HepG2 (cell line): ENCODE data around the gene SAMD4B. TPM values are rescaled to one million over a fixed set of nuclear protein-coding genes. Genes with fewer than 3 reads are reported as not detected.

ENCODE experiments used
- ATAC-seq: fragments of 200-7000 bp; cut with Tn5 transposase; 3 replicates; pipeline ENCODE4 v1.9.1; 2020; ENCODE audit warnings: mild to moderate bottlenecking, moderate library complexity
- BruUV-seq: library from RNA; stranded (reverse); fragments of 400-500 nt; replicated peaks from 2 replicates; lab custom pipeline; 2021; lab: Mats Ljungman, UMichigan
- CTCF ChIA-PET: fragments of 300-600 bp; formaldehyde crosslinking; extraction: SDS; loops from one replicate; lab custom pipeline; 2021; ENCODE audit warnings: low total read pairs, inconsistent platforms, low intra/inter-chr PET ratio; lab: Yijun Ruan, JAX
- POLR2A ChIA-PET: fragments of 350-600 bp; sonication (Branson Sonifier 250); formaldehyde crosslinking; loops from one replicate; lab custom pipeline; 2020; ENCODE audit warnings: antibody characterized with exemption, inconsistent platforms; lab: Yijun Ruan, JAX
- DNase-seq: peaks from one replicate; pipeline ENCODE4 v3.0.0-alpha.2; 2015; ENCODE audit warnings: low spot score
- FAIRE-seq: peaks from 3 replicates; lab custom pipeline; 2011; peaks lifted over from hg19 to GRCh38; lab: Jason Lieb, UNC
- H2AFZ ChIP-seq: one replicate; pipeline ENCODE4 v1.6.1; 2011; ENCODE audit warnings: low read length, inconsistent platforms
- H3K27ac ChIP-seq: fragments of 300-600 bp; 3 replicates; pipeline ENCODE4 v1.8.0; 2011; ENCODE audit warnings: mixed run types, mild to moderate bottlenecking, mixed read lengths, low read length, inconsistent platforms; ENCODE audit not compliant: insufficient read depth; ENCODE audit errors: extremely low read length
- H3K27me3 ChIP-seq, 2 experiments: fragments of 200-600 bp in 1 of 2; 2 replicates in 1 of 2; 3 replicates in 1 of 2; pipeline versions ENCODE4 v1.6.0 to v1.8.0; 2011; ENCODE audit warnings: low read length in 2 of 2, mild to moderate bottlenecking in 2 of 2, moderate library complexity in 2 of 2, inconsistent platforms in 1 of 2; ENCODE audit not compliant: insufficient read depth in 2 of 2, control insufficient read depth in 1 of 2
- H3K36me3 ChIP-seq, 2 experiments: fragments of 200-600 bp in 1 of 2; replicated peaks in 1 of 2; 2 replicates in 1 of 2; 3 replicates in 1 of 2; pipeline versions ENCODE4 v1.5.1 to v1.8.0; 2011; ENCODE audit warnings: low read length in 2 of 2, inconsistent platforms in 1 of 2; ENCODE audit not compliant: insufficient read depth in 2 of 2, control insufficient read depth in 1 of 2
- H3K4me1 ChIP-seq: 2 replicates; pipeline ENCODE4 v1.5.1; 2012; ENCODE audit warnings: low read length, inconsistent platforms; ENCODE audit not compliant: insufficient read depth
- H3K4me2 ChIP-seq: 2 replicates; pipeline ENCODE4 v1.6.0; 2011; ENCODE audit warnings: low read depth, low read length, inconsistent platforms
- H3K4me3 ChIP-seq, 3 experiments: fragments of 200-600 bp in 1 of 3; sonication (generic), shearing (Covaris generic) in 1 of 3; replicated peaks in 1 of 3; 2 replicates each; pipeline ENCODE4 v1.5.1; 2011 to 2016; ENCODE audit warnings: low read length in 3 of 3, inconsistent platforms in 2 of 3, low read depth in 2 of 3, mild to moderate bottlenecking in 2 of 3, control low read depth in 1 of 3, mixed read lengths in 1 of 3; ENCODE audit not compliant: insufficient read depth in 1 of 3
- H3K79me2 ChIP-seq: one replicate; pipeline ENCODE4 v1.6.1; 2011; ENCODE audit warnings: low read length, inconsistent platforms; ENCODE audit not compliant: insufficient read depth
- H3K9ac ChIP-seq: 2 replicates; pipeline ENCODE4 v1.6.0; 2011; ENCODE audit warnings: mild to moderate bottlenecking, low read depth, low read length, inconsistent platforms; ENCODE audit not compliant: insufficient read depth
- H3K9me3 ChIP-seq: 2 replicates; pipeline ENCODE4 v1.5.1; 2012; ENCODE audit warnings: mild to moderate bottlenecking, low read length
- H4K20me1 ChIP-seq: 2 replicates; pipeline ENCODE4 v1.6.0; 2011; ENCODE audit warnings: inconsistent platforms, mild to moderate bottlenecking, low read length, moderate library complexity; ENCODE audit not compliant: insufficient read depth
- BHLHE40 ChIP-seq: IDR thresholded peaks from 2 replicates; pipeline ENCODE4 v1.6.1; 2011; ENCODE audit warnings: low read length, improper control_type of control experiment
- HNRNPK ChIP-seq: fragments of 200-400 bp; formaldehyde crosslinking; IDR thresholded peaks from 2 replicates; pipeline ENCODE4 v1.6.1; 2018; ENCODE audit warnings: low read length, low read depth, moderate library complexity, mild to moderate bottlenecking; ENCODE audit not compliant: poor library complexity, severe bottlenecking
- HOXA5 ChIP-seq: sonication (generic); formaldehyde crosslinking; IDR thresholded peaks from 2 replicates; pipeline ENCODE4 v1.4.0; 2020; ENCODE audit warnings: missing genetic modification reagents
- PLRG1 ChIP-seq: fragments of 450-650 bp; conservative IDR thresholded peaks from 2 replicates; pipeline ENCODE4 v1.6.1; 2016
- ZNF780A ChIP-seq: sonication (generic); formaldehyde crosslinking; IDR thresholded peaks from 2 replicates; pipeline ENCODE4 v1.8.0; 2022; ENCODE audit warnings: mild to moderate bottlenecking, missing genetic modification reagents, moderate library complexity
- WGBS: methylation state at CpG from one replicate; pipeline ENCODE4 v1.1.6; 2017; ENCODE audit warnings: low lambda C conversion rate; 5-methylcytosine and 5-hydroxymethylcytosine counted together
- in situ Hi-C: cut with HindIII; loops from 2 replicates; pipeline ENCODE4 v1.10.0; 2017; ENCODE audit warnings: low pct_unique_long_range_greater_than_20kb; ENCODE audit not compliant: extremely low pct_ligation_motif_present
- intact Hi-C: fragments of 100-400 bp; cut with micrococcal nuclease; formaldehyde crosslinking; loops from one replicate; pipeline ENCODE4 v1.10.0; 2022; ENCODE audit not compliant: unreplicated experiment
- polyA plus RNA-seq, 8 experiments: library from polyadenylated mRNA; depleted of rRNA in 3 of 8; stranded (reverse) in 7 of 8; unstranded in 1 of 8; fragments of >200 nt; fragmentation: Illumina TruSeq in 4 of 8; extraction: Trizol in 4 of 8; gene quantifications; 2 replicates each; pipeline versions ENCODE4 v1.2.1 to v1.2.3, GENCODE V29; 2011 to 2016; ENCODE audit warnings: low read depth in 4 of 8, missing spikeins in 1 of 8, mixed read lengths in 1 of 8; ENCODE audit not compliant: insufficient read depth in 1 of 8
- total RNA-seq, 5 experiments: library from RNA; depleted of rRNA; stranded (reverse); fragments of >200 nt; fragmentation: Illumina TruSeq; extraction: Trizol; gene quantifications; 2 replicates each; pipeline ENCODE4 v1.2.3, GENCODE V29; 2016; ENCODE audit warnings: low read depth in 1 of 5
- TF ChIP-seq, protein P1 (sequence below): IDR thresholded peaks from 2 replicates; pipeline ENCODE4 v1.4.0; 2020; ENCODE audit warnings: mild to moderate bottlenecking, missing genetic modification reagents

The SAMD4B gene
- total and polyA plus RNA-seq, 2 of the 13 experiments (the other 11 are each of a cell fraction or from before 2014, with no cell fraction given) = 26.0 to 31.8 TPM

DNA sequence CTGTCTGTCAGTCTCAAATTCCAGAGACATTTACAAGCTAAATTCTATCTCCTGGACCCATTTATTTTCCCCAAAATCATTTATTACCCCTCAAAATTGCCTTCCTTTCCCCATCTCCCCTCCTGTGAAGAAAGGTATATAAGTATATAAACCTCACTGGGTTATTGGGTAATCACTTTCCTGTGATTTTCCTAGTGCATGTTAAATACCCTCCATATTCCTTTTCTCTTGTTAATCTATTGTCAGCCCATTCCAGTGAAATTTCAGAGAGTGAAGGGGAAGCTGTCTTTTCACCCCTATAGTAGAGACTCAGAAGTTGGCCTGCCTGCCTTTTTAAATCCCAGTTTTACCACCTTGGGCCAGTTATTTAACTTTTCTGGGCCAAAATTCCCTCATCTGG lies 36.1 kb upstream of the SAMD4B start (continued):
- TF ChIP-seq, protein P1, sequence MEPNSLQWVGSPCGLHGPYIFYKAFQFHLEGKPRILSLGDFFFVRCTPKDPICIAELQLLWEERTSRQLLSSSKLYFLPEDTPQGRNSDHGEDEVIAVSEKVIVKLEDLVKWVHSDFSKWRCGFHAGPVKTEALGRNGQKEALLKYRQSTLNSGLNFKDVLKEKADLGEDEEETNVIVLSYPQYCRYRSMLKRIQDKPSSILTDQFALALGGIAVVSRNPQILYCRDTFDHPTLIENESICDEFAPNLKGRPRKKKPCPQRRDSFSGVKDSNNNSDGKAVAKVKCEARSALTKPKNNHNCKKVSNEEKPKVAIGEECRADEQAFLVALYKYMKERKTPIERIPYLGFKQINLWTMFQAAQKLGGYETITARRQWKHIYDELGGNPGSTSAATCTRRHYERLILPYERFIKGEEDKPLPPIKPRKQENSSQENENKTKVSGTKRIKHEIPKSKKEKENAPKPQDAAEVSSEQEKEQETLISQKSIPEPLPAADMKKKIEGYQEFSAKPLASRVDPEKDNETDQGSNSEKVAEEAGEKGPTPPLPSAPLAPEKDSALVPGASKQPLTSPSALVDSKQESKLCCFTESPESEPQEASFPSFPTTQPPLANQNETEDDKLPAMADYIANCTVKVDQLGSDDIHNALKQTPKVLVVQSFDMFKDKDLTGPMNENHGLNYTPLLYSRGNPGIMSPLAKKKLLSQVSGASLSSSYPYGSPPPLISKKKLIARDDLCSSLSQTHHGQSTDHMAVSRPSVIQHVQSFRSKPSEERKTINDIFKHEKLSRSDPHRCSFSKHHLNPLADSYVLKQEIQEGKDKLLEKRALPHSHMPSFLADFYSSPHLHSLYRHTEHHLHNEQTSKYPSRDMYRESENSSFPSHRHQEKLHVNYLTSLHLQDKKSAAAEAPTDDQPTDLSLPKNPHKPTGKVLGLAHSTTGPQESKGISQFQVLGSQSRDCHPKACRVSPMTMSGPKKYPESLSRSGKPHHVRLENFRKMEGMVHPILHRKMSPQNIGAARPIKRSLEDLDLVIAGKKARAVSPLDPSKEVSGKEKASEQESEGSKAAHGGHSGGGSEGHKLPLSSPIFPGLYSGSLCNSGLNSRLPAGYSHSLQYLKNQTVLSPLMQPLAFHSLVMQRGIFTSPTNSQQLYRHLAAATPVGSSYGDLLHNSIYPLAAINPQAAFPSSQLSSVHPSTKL (CRISPR knock-in tag) = no peak
- TF ChIP-seq PLRG1 (no peak), BHLHE40 (no peak), HOXA5 (no peak)
- TF ChIP-seq, all 625 proteins: peak for 0

DNA sequence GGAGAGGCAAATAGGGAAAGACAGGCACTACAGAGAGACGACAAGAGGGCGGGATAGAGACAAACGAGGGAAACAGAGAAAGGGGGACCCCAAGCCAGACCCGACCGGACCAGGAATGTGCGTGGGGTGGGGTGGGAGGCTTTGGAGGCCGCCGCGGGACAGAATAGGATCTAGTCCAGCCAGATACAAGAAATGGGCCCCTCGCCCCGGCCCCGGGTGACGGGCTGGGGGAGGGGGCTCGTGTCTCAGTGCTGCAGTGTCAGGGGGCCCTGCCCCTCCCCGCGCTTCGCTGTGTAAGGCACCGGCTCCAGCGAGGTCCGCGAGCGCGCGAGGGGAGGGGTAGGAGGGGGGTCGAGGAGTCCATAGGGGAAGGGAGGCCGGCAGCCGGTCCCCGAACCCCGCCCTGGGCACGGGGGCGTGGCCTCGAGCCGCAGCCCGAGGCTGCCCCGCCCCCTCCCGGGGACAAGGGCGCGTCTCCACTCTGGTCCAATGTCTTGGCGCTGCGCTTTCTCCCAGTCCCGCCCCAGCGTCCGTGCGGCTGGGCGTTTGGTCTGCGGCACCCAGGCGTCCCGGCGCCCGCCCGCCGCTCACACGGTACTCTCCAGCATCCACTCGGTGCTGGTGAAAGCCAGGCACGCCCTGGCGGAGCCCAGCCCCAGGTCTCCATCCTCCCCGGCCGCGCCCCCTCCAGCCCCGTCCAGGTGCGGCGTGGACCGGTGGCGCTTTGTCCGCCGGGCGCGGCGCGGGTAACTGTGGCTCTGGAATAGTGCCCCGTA lies 35.0 kb upstream of the SAMD4B start:
- Histone ChIP-seq H3K4me3 (peak overlapping the region in 2 of 3 experiments; percentile 3 to 43; a peak in 2 of 6 replicates), H3K27ac (no peak overlapping the region), H3K9me3 (no peaks in the 10 kb centered on the region), H3K4me1 (peaks cover 29% of the 10 kb centered on the region), H3K4me2 (peak overlapping the region; percentile 50), H3K27me3 (peaks cover 0 to 4% of the 10 kb centered on the region in 2 experiments; a peak in 2 of 5 replicates), H2AFZ (no peak overlapping the region), H3K9ac (no peak overlapping the region), H3K79me2 (no peaks in the 10 kb centered on the region), H4K20me1 (no peaks in the 10 kb centered on the region), H3K36me3 (no peaks in the 10 kb centered on the region)
- ChIA-PET CTCF (no interaction called here), POLR2A (no interaction called here)
- no TSS peak for BruUV-seq
- TF ChIP-seq ZNF780A (CRISPR knock-in tag) (no peak), HNRNPK (peak; percentile 65)
- intact Hi-C loops (no loop called here), in situ Hi-C loops (no loop called here)
- DNase-seq (no peak), ATAC-seq (peak; percentile 25; the same call in 1 of the 3 replicates), FAIRE-seq (no peak)
- WGBS = 66% methylated on average over 37 of the region's 71 CpGs
